B cell (primary cell): ENCODE results near the gene CREB3. TPM values are rescaled to one million over a fixed set of nuclear protein-coding genes. Genes with fewer than 3 reads are reported as not detected.

Experiments used
- ATAC-seq: fragments of 200-7000 bp; cut with Tn5 transposase; one replicate; pipeline ENCODE4 v1.10.0; 2021; ENCODE audit warnings: low read depth, mild to moderate bottlenecking, moderate number of reproducible peaks, moderate library complexity
- CTCF ChIA-PET: fragments of 350-600 bp; sonication (Branson Sonifier 250); formaldehyde crosslinking; loops from one replicate; lab custom pipeline; 2021; ENCODE audit warnings: antibody characterized with exemption, inconsistent platforms; lab: Charles Lee
- POLR2A ChIA-PET: fragments of 350-600 bp; sonication (Branson Sonifier 250); formaldehyde crosslinking; loops from one replicate; lab custom pipeline; 2021; ENCODE audit warnings: antibody characterized with exemption; lab: Charles Lee
- DNase-seq: peaks from one replicate; pipeline ENCODE4 v3.0.0; 2013
- H2AFZ ChIP-seq: 2 replicates; pipeline ENCODE4 v1.6.1; 2012; ENCODE audit warnings: mild to moderate bottlenecking, low read depth, low read length; ENCODE audit not compliant: insufficient read depth, poor library complexity, severe bottlenecking
- H3K27ac ChIP-seq, 2 donors: 1 replicate in 1 of 2; 2 replicates in 1 of 2; pipeline ENCODE4 v1.5.1; 2012 to 2013; ENCODE audit warnings: low read length in 2 of 2, mild to moderate bottlenecking in 2 of 2, moderate library complexity in 1 of 2
- H3K27me3 ChIP-seq, 4 experiments: fragments of 200-600 bp in 1 of 4; sonication (generic) in 1 of 4; replicated peaks in 1 of 4; 1 replicate in 2 of 4; 2 replicates in 2 of 4; pipeline versions ENCODE4 v1.6.1 to v1.7.0; 2013 to 2016; ENCODE audit warnings: low read length in 3 of 4, mild to moderate bottlenecking in 2 of 4, mixed read lengths in 1 of 4, moderate library complexity in 1 of 4; ENCODE audit not compliant: insufficient read depth in 4 of 4, control insufficient read depth in 3 of 4; ENCODE audit errors: control extremely low read depth in 1 of 4
- H3K36me3 ChIP-seq, 2 experiments: replicated peaks in 1 of 2; 1 replicate in 1 of 2; 2 replicates in 1 of 2; pipeline versions ENCODE4 v1.6.1 to v1.7.1; 2013; ENCODE audit warnings: low read length in 1 of 2; ENCODE audit not compliant: insufficient read depth in 2 of 2, control insufficient read depth in 1 of 2; ENCODE audit errors: control extremely low read depth in 1 of 2, extremely low read depth in 1 of 2
- H3K4me1 ChIP-seq, 2 donors: fragments of 200-600 bp in 1 of 2; sonication (generic) in 1 of 2; 1 replicate in 1 of 2; 2 replicates in 1 of 2; pipeline versions ENCODE4 v1.5.1 to v1.6.1; 2013 to 2017; ENCODE audit warnings: low read length in 2 of 2; ENCODE audit not compliant: control insufficient read depth in 2 of 2, insufficient read depth in 2 of 2
- H3K4me2 ChIP-seq: replicated peaks from 2 replicates; pipeline ENCODE3; 2012; ENCODE audit warnings: mild to moderate bottlenecking, low read depth, low read length; ENCODE audit not compliant: poor library complexity, severe bottlenecking
- H3K4me3 ChIP-seq, 5 experiments: fragments of 200-600 bp in 1 of 5; sonication (generic) in 1 of 5; 1 replicate in 3 of 5; 2 replicates in 2 of 5; pipeline versions ENCODE4 v1.5.1 to v1.7.0; 2011 to 2016; ENCODE audit warnings: low read length in 4 of 5, mild to moderate bottlenecking in 4 of 5, low read depth in 2 of 5, control low read depth in 1 of 5, moderate library complexity in 1 of 5; ENCODE audit not compliant: insufficient read depth in 1 of 5; ENCODE audit errors: control extremely low read depth in 1 of 5, extremely low read depth in 1 of 5
- H3K79me2 ChIP-seq: fragments of 200-600 bp; sonication (generic); one replicate; pipeline ENCODE4 v1.6.0; 2016; ENCODE audit warnings: low read length; ENCODE audit not compliant: control insufficient read depth, insufficient read depth
- H3K9ac ChIP-seq: fragments of 200-600 bp; sonication (generic); 2 replicates; pipeline ENCODE4 v1.6.1; 2017; ENCODE audit warnings: mild to moderate bottlenecking, low read length, moderate library complexity
- H3K9me3 ChIP-seq, 3 donors: one replicate each; pipeline versions ENCODE4 v1.6.1 to v1.7.1; 2013; ENCODE audit warnings: low read length in 2 of 3; ENCODE audit not compliant: control insufficient read depth in 2 of 3, insufficient read depth in 1 of 3; ENCODE audit errors: control extremely low read depth in 1 of 3
- H4K20me1 ChIP-seq: 2 replicates; pipeline ENCODE4 v1.6.0; 2012; ENCODE audit warnings: mild to moderate bottlenecking, low read length; ENCODE audit not compliant: insufficient read depth, control insufficient read depth, poor library complexity, severe bottlenecking
- H3K27ac Mint-ChIP-seq: one replicate; pipeline ENCODE4 v1.8.0; 2021; ENCODE audit warnings: mixed read lengths
- H3K27me3 Mint-ChIP-seq: one replicate; pipeline ENCODE4 v1.8.0; 2021; ENCODE audit warnings: mixed read lengths
- H3K4me1 Mint-ChIP-seq: one replicate; pipeline ENCODE4 v1.8.0; 2021; ENCODE audit warnings: mixed read lengths
- H3K4me3 Mint-ChIP-seq: one replicate; pipeline ENCODE4 v1.8.0; 2021; ENCODE audit warnings: mixed read lengths
- H3K9me3 Mint-ChIP-seq: one replicate; pipeline ENCODE4 v1.8.0; 2022; ENCODE audit warnings: mixed read lengths; ENCODE audit not compliant: insufficient read depth
- EZH2 ChIP-seq: IDR thresholded peaks from 2 replicates; pipeline ENCODE4 v1.6.1; 2012; ENCODE audit warnings: borderline replicate concordance, low read depth, mild to moderate bottlenecking, moderate library complexity, low read length; ENCODE audit not compliant: insufficient read depth, poor library complexity, severe bottlenecking
- WGBS: methylation state at CpG from one replicate; pipeline ENCODE4 v1.1.5; 2013; ENCODE audit warnings: missing lambda C conversion rate; ENCODE audit not compliant: insufficient coverage; 5-methylcytosine and 5-hydroxymethylcytosine counted together
- intact Hi-C: fragments of 100-400 bp; cut with micrococcal nuclease; formaldehyde crosslinking; loops from one replicate; pipeline ENCODE4 v1.10.0; 2022
- polyA plus RNA-seq: library from polyadenylated mRNA; depleted of rRNA; stranded (reverse); fragments of >200 nt; gene quantifications from 2 replicates; pipeline ENCODE4 v1.2.3, GENCODE V29; 2012
- total RNA-seq, 2 donors: library from RNA; stranded (reverse); fragments of 120-200 nt in 1 of 2; gene quantifications; 1 replicate in 1 of 2; 2 replicates in 1 of 2; pipeline versions ENCODE4 v1.2.3 to v1.2.4, GENCODE V29; 2013 to 2022
- TF ChIP-seq, protein P1 (sequence below): fragments of 200-600 bp; IDR thresholded peaks from one replicate; pipeline ENCODE4 v1.8.0; 2022; ENCODE audit warnings: antibody characterized with exemption, mild to moderate bottlenecking

CREB3 gene
- total and polyA plus RNA-seq, 2 donors (not counting 1 experiment from before 2014, with no cell fraction given): 12.3 to 20.7 TPM

- no peak for TF ChIP-seq EZH2
- TF ChIP-seq, protein P1, sequence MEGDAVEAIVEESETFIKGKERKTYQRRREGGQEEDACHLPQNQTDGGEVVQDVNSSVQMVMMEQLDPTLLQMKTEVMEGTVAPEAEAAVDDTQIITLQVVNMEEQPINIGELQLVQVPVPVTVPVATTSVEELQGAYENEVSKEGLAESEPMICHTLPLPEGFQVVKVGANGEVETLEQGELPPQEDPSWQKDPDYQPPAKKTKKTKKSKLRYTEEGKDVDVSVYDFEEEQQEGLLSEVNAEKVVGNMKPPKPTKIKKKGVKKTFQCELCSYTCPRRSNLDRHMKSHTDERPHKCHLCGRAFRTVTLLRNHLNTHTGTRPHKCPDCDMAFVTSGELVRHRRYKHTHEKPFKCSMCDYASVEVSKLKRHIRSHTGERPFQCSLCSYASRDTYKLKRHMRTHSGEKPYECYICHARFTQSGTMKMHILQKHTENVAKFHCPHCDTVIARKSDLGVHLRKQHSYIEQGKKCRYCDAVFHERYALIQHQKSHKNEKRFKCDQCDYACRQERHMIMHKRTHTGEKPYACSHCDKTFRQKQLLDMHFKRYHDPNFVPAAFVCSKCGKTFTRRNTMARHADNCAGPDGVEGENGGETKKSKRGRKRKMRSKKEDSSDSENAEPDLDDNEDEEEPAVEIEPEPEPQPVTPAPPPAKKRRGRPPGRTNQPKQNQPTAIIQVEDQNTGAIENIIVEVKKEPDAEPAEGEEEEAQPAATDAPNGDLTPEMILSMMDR: no peak
- ChIA-PET POLR2A (interaction anchor here (0.6 to 2.4 kb wide), 13 partner anchors 8 to 142 kb away, joined by 3 to 29 read pairs (median 3); partner anchors contain the start of genes CCDC107, CREB3, FAM221B and HINT2), CTCF (interaction anchor here (1.0 to 9.4 kb wide), 16 partner anchors 9 to 145 kb away, joined by 3 to 142 read pairs (median 5); partner anchors contain the start of genes ARHGEF39, CCDC107, CREB3 and RMRP)
- H3K79me2 ChIP-seq: peaks cover 90% of the 10 kb centered on the region
- peaks cover 2 to 45% of the 10 kb centered on the region in 2 experiments for H3K36me3 ChIP-seq
- intact Hi-C loops: loop anchor here (1.0 kb wide), 5 partner anchors 8 to 145 kb away; partner anchors contain the start of genes CREB3, SPAG8 and TLN1
- peak within 1 kb of the TSS; percentile 71 to 77 for H3K27ac ChIP-seq
- peak within 1 kb of the TSS; percentile 81 for H3K9ac ChIP-seq
- peak within 1 kb of the TSS; percentile 82 for H2AFZ ChIP-seq
- WGBS: 0% methylated on average over 63 of the region's 69 CpGs
- peak within 1 kb of the TSS; percentile 88 for H3K4me2 ChIP-seq
- H3K4me3 ChIP-seq: peak within 1 kb of the TSS; percentile 73 to 92 (median 84)
- no peaks in the 10 kb centered on the region for H3K9me3 ChIP-seq
- peak within 1 kb of the TSS; percentile 96 for H3K27ac Mint-ChIP-seq
- H3K4me1 ChIP-seq: peaks cover 37 to 41% of the 10 kb centered on the region in 2 donors
- H3K4me3 Mint-ChIP-seq: peak within 1 kb of the TSS; percentile 96
- peak; percentile 82 for DNase-seq
- ATAC-seq: peak; percentile 83
- no peaks in the 10 kb centered on the region for H3K9me3 Mint-ChIP-seq
- no peaks in the 10 kb centered on the region for H3K27me3 Mint-ChIP-seq
- no peaks in the 10 kb centered on the region for H3K27me3 ChIP-seq
- H3K4me1 Mint-ChIP-seq: peaks cover 50% of the 10 kb centered on the region
- peaks cover 42% of the 10 kb centered on the region for H4K20me1 ChIP-seq
Measured at GRCh38 chr9:35748858-35749514, 16.5 kb downstream of the CREB3 start, which contains the start of the genes GBA2 and RGP1. Gene GBA2, minus strand, starts transcription at chr9:35749228. Its CDS starts 524 bp downstream, at chr9:35748704. Gene RGP1, plus strand, starts transcription at chr9:35749287. Its CDS starts 469 bp downstream, at chr9:35749756.
